Left lobe of liver (tissue), 2 donors: Measurements from ENCODE around the gene ZKSCAN8. TPM values are rescaled to one million over a fixed set of nuclear protein-coding genes. Genes with fewer than 3 reads are reported as not detected.

ENCODE experiments used
- ATAC-seq: fragments of 200-7000 bp; cut with Tn5 transposase; one replicate; pipeline ENCODE4 v1.9.1; 2020; ENCODE audit warnings: mild to moderate bottlenecking, moderate library complexity
- DNase-seq: peaks from one replicate; pipeline ENCODE4 v3.0.0-alpha.2; 2020; ENCODE audit warnings: low spot score
- total RNA-seq: library from RNA; stranded (reverse); gene quantifications from one replicate; pipeline ENCODE4 v1.2.1, GENCODE V29; 2021
- donor health status: DM: no; HTN: no; CAD: no; lungs with moderate emphysema.
- donor health status: DM: no; HTN: yes; CAD: no.

Gene ZKSCAN8
- total RNA-seq, 1 donor from 2014 or later: 6.3 TPM

DNA sequence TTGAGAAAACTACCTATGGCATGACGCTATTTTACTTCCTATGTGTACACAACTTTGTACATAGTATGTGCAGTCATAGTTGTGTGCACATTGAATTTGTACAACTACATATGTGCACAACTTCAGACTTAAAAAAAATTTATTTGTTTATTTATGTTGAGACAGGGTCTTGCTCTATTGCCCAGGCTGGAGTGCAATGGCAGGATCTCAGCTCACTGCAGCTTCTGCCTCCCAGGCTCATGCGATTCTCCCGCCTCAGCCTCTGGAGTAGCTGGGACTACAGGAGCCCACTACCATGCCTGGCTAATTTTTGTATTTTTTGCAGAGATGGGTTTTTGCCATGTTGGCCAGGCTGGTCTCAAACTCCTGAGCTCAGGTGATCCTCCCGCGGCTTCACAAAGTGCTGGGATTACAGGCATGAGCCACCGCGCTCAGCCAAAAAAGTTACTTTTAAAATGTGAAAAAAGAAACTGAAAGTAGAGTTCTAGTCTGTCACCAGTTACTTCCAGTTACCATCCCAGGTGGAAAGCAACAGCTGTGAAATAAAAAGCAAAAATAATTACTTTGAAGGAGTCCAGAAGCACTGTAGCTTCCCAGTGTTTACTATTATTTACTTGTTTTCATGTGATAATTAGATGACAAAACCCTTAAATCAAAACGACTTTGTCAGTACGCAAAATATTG, 1.7 kb upstream of the ZKSCAN8 start:
- ATAC-seq (peak; percentile 10), DNase-seq (no peak)

DNA sequence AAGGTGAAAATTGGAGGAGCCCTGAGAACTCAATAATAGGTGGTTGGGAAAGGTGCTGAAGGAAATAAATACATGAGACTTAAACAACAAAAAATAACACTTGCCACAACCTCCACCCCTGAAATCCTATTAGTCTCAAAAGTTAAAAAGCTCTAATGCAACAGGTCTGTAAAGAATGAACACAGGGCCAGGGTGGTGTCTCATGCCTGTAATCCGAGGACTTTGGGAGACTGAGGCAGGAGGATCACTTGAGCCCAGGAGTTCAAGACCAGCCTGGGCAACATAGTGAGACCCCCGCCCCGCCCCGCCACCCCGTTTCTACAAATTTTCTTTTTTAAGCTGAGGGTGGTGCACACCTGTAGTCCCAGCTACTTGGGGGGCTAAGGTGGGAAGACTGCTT, 1.1 kb upstream of the ZKSCAN8 start:
- ATAC-seq: no peak
- DNase-seq: no peak

DNA sequence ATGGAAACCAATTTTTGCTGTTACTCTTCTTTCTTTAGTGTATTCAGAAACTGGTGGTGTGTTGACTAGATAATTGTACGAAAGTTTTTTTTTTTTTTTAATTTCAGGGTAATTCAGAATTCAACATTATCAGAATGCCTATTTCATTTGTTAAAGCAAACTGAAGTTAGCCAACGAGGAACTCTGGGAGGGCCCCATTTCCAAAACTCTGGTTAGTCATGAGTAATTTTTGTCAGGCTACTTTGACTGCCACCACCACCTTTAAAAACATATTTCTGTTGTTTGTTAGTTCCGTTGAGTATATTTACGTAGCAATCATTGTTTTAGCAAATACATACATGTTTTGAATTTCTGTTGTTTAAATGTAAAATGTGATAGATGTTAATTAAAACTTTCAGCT, 763 bp downstream of the ZKSCAN8 start:
- no peak for DNase-seq
- no peak for ATAC-seq

DNA sequence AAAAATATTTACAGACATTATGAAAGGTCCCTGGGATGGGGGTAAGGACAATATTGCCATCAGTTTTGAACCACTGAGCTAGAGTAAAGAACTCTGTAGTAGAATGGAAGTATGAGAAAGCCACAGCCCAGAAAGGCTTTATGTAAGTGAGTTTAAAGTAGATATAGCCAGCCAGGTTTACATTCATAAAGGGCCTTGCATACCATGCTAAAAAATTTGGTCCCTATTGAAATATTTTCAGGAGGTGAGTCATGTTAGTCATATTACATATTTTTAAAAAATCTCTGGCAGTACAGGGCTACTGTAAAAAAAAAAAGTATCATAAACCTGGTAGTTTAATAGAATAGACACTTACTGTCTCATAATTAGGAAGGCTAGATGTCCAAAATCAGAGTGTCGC, 3.5 kb downstream of the ZKSCAN8 start:
- DNase-seq (no peak), ATAC-seq (no peak)

DNA sequence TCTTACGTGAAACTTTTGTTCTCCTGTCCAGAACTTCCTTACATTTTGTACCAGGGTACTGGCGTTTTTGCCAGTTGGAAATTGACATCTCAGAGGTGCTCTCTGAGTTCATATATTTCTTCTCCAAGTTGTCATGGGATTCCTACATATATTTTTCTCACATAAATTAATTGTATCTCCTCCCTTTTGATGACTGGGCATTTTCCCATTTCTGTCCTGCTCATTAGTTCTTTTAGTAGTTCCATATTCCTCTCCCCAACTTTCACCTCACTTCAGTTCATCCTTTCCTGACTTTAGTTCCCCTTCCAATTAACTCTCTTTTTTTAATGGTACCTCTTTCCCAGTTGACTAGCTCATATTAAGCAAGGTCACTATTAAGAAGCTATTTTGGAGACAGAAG, 10.8 kb downstream of the ZKSCAN8 start:
- no peak for ATAC-seq

DNA sequence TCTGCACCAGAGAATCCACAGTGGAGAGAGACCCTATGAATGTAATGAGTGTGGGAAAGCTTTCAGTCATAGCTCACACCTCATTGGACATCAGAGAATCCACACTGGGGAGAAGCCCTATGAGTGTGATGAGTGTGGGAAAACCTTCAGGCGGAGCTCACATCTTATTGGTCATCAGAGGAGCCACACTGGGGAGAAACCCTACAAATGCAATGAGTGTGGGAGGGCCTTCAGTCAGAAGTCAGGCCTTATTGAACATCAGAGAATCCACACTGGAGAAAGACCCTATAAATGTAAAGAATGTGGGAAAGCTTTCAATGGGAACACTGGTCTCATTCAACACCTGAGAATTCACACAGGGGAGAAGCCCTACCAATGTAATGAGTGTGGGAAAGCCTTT, 11.9 kb downstream of the ZKSCAN8 start:
- no peak for ATAC-seq
- no peak for DNase-seq

More for the DNA sequence above, 10.8 kb downstream of the ZKSCAN8 start:
- no peak for DNase-seq

DNA sequence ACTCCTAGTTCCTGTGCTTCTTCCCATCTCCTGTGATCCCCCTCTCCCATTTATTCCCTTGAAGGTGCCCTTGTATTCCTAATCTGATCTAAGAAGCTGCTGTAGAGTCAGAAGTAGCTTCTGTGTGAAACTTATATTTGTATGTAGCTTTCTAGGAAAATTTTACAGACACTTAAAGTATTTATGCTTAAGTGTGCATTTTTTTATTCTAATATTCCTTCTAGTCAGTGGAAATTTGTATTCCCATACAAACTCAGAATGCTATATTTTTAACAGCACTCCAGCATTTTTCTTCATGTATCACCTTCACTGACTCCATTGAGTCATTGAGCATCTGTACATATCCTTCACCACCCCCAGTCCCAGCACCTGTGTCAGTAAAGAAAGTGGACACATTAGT, 12.7 kb downstream of the ZKSCAN8 start:
- DNase-seq (no peak), ATAC-seq (no peak)

DNA sequence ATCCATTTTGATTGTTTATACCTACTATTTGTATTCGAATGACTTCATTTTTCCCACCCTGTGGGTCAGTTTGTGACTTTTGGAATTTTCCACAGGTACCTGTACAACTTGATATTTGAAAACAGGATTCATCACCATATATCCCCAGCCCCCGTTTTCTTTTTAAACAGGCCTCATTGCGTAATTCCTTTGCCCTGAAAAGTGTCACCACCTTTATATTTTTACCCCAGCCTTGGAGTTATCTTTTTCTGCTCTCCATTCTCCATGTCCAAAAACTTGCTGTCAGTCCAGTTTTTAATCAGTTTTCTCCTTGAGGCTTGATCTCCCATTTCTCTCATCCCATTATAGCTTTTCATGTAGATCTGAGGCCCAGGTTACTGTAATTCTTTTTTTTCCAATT, 16.6 kb downstream of the ZKSCAN8 start:
- ATAC-seq: no peak
- no peak for DNase-seq

DNA sequence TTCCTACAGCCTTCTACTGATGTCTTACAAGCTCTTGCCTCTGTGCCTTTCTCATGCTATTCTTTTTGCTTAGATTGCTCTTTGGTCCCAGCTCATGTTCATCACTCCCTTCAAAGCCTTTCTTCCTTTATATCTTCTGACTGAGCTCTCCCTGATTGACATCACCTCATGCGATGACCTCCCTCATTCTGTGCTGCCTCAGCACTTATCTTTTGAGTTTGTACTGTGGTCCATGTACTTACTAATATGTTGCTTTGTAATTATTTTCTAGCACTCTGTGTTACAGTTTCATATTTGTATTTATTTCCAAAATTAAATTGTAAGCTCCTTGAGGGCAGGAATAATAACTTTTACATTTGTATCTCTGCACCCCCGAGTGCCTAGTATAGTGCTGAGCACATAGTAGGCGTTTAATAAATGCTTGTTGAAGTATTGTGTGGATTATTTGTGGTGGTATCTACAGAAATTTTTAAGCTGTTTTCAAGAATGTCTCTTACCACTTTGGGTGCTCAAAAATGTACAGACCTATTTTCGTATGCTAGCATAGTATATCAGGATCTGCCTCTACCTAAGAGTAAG, 17.4 kb downstream of the ZKSCAN8 start:
- DNase-seq (no peak), ATAC-seq (no peak)

DNA sequence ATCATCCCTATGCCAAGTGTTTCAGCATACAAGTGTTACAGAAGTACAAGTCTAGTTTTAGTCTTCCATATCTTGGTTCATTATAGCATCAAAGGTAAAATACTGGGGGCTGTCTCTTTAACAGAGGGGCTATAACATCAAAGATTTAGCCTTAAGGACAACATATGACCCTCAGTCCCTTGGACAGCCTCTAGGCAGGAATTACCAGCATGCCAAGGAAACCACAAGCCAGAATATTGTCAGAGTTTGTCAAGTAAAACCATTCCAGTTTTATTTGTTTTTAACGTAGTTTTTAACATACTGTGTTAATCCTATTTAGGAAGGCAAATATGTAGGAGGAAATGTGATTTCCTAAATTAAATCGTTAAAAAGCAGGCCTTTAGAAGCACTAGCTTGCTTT, 18.6 kb downstream of the ZKSCAN8 start:
- no peak for DNase-seq
- ATAC-seq: no peak

DNA sequence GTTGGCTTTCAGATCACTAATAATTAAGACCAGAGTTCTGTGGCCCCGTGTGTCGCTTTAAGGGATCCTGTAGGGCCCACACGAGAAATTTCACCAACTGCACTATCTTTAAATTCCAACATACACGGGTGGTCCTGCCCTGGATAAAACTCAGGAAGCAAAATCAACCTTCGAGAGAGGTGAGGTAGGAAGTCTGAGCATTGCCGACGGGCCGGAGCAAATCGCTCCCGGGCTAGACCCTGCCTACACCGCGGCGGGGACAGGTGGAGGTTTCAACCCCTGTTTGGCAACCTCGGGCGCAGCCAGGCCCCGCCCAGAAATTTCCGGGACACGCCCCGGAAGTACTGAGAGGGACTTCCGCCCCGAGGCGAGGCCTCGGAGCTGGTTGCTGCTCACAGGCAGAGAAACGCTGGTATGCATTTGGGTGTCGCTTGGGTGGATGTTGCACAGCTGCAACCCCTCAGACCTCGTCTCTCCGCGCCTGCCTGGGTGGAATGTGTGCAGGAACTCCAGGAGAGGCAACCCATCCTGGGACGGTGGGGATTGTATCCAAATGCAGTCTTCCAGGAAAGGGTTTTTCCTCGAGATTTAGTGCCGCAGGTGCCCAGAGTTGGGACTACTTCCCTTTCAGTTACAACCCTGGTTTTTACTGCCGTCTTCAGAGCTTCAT, 19.9 kb downstream of the ZKSCAN8 start:
- DNase-seq (peak; percentile 58), ATAC-seq (peak; percentile 74)

DNA sequence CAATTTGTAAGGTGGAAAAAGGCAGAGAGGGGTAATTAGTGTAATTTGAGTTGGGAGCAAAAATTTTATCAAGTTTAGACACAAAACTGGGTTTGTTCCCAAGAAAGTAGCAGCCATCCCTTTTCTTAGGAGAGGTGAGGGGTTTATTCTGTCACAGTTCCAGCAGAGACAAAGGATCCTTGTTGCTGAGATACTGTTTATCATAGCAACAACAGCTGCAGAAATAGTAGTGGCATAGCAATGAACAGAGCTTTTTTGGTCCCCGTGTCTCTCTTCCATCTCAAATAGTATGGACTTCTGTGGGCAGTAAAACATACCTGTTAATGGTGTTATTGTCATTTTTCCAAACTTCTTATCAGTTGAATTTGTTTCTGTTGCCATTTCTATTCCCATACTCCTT, 23.9 kb downstream of the ZKSCAN8 start:
- DNase-seq (no peak), ATAC-seq (no peak)

DNA sequence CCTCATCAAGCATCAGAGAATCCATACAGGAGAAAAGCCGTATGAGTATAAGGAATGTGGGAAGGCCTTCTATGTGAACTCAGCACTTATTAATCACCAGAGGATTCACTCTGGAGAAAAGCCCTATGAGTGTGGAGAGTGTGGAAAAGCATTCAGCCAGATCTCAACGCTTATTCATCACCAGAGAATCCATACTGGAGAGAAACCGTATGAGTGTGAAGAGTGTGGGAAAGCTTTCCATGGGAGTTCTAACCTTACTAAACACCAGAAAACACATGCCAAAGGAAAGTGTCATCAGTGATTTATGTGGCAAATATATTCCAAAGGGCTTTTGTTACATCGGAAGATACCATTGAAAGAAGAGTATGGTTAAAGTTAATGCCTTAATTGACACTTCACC, 25.4 kb downstream of the ZKSCAN8 start:
- no peak for DNase-seq
- ATAC-seq: no peak

DNA sequence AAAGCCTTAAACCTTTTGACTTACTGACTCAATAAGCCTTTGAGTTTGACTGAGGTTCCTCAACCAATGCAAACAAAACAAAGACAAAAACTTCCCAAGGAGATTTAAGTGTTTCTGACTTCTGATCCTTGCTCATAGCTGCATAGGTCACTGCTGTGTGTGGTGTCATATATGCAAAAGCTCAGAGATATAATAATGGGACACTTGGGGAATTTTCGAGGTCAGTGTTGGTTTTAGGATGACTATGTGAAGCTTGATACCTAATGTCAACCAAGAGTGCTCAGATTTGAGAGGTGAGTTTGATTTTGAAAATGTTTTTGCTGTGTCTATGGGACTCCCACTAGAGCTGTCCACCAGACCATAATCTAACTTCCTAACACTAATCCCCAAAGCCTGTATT, 26.2 kb downstream of the ZKSCAN8 start:
- ATAC-seq (no peak), DNase-seq (no peak)

DNA sequence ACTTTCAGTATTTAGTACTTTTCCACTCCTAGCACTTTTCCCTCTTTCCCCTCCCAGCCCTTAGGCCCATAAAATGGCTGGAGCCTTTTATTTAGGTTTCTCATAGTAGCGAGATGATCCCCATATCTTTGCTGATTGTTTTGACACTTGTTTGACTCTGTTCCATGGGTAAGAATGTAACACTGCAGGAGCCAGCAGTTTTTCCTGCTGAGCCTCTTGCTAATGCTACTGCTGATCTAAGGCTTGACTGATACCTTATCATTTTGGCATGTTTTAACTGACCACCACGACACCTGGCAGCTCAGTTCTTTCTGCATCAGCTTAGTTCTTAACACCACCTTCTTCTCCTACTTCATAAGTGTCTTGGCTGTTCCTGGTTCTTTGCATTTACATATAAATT, 29.6 kb downstream of the ZKSCAN8 start:
- ATAC-seq (no peak), DNase-seq (no peak)

DNA sequence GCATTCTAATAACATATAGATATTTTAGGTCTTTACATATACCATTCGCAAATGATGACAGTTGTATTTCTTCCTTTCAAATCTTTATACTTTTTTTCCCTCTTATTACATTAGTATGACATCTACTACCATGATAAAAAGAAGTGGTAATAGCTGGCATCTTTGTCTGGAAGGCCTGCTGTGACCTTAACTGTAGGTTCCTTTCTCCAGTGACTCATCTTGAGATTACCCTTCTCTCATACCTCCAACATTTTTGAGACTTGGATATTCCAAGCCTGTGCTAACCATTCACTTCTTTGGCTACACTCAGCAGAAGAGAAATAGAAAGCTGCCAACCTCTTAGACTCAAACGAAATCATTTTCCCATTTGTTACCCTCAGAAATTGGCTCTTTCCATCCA, 30.3 kb downstream of the ZKSCAN8 start:
- DNase-seq: no peak
- no peak for ATAC-seq

DNA sequence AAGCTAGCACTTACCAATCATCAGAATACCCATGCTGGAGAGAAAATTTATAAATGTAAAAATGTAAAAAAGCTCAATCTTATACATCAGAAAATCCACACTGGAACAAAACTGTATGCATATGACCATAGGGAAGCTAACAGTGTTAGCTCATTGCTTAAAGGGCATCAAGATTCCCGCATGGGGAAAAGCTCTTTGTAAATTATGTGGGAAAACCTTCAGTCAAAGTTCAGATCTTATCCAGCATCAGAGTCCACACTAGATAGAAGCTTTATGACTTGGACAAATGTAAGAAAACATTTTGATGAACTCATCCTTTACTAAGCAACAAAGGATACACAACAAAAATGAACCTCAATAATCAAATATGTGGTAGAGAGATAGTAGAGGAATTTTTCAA, 34.7 kb downstream of the ZKSCAN8 start:
- ATAC-seq: no peak

DNA sequence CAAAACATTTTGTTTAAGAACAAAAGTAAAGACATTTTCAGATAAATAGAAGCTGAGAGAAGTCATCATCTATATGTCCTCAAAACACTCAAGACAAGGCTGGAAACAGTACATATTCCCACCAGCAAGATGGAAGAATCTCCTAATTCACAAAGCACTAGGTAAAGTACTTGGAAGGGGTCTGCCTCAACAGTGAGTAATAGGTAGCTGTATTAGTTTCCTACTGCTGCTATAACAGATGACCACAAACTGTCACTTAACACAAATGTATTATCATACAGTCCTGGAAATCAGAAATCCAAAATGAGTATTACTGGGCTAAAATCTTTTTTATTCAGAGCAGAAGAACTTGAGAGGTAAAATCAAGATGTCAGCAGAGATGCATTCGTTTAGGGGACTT, 40.6 kb downstream of the ZKSCAN8 start:
- DNase-seq (no peak), ATAC-seq (no peak)

More for the DNA sequence above, 34.7 kb downstream of the ZKSCAN8 start:
- no peak for DNase-seq

DNA sequence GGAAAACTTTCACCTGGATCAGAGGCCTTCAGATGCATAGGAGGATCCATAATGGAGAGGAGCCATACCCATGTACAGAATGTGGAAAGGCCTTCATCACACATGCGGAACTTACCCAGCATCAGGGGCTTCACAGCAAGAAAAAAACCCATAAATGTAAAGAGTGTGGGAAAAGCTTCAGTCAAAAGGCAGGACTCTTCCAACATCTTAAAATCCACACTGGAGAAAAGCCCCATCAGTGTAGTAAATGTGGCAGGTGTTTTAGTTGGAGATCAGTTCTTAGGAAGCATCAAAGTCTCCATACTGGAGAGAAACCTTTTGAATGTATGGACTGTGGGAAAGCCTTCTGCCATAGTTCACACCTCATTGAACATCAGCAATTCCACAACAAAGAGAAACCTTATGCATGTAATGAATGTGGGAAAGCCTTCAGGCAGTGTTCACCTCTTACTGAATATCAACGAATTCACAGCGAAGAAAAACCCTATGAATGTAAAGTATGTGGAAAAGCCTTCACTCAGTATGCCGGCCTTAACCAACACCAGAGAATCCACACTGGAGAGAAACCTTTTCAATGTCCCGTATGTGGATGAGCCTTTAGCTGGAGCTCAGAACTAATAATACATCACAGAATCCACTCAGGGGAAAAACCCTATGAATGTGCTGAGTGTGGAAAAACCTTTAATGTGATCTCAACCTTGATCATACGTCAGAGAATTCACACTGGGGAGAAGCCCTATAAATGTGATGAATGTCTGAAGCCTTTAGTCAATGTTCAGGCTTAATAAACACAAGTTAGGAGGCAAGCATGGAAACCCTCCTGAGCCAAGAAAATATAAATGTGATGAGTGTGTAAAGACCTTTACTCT, 46.7 kb downstream of the ZKSCAN8 start:
- no peak for ATAC-seq
- no peak for DNase-seq

DNA sequence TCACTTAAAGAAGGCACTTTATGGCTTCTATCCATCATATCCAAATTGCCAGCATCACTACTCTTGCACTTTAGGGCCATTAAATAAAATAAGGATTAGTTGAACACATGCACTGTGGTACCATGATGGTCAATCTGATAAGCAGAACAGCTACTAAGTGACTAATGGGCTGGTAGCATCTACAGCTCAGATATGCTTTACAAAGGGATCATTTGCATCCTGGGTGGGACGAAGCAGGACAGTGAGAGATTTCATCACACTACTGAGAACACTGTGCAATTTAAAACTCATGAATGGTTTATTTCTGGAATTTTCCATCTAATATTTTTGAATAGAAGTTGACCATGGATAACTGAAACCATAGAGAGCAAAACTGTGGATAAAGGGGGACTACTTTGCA, 58.3 kb downstream of the ZKSCAN8 start:
- ATAC-seq (no peak), DNase-seq (no peak)

DNA sequence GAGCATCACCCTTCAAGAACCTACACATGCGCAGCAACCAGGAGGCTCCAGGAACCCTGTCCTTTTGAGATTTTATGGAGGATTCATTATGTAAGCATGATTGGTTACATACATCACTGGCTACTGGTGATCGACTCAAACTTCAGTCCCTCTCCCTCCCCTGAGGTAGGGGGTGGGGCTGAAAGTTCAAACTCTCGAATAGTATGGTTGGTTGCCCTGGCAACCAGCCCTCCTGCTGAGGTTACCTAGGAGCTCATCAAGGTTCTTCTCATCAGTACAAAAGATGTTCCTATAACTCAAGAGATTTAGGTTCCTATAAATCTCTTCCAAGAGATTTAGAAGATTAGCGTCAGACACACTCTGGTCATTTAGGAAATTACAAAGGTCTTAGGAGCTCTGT, 61.5 kb downstream of the ZKSCAN8 start:
- ATAC-seq: no peak
- DNase-seq: no peak

DNA sequence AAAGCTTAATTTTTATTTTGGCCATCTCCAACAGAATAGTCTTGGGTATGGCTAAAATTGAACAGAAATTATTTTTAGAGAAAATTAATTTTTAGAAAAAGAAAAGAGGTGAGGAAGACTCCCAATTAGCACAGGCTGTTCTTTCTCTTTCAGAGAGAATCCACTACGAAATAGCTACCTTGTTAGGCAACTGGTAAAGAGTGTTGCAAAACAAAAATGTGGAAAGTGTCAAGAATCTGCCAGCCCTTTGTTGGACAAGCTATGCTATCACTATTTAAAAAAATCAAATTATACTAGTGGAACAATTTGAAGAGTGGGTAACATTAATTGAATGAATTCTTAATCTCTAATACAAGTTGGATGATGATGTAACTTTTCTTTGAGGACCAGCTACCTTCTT, 64.2 kb downstream of the ZKSCAN8 start:
- ATAC-seq (no peak), DNase-seq (no peak)
